SW 1271 (cell line): Measurements from ENCODE around the gene H6PD.

Source experiments
- DNase-seq, 2 experiments: peaks; one replicate each; lab custom pipeline; 2025; lab: John Stamatoyannopoulos, UW

The H6PD gene

GRCh38 chr1:9299571-9300541 lies 65.3 kb downstream of the H6PD start:
- peak in 1 of 2 experiments; percentile 23 for DNase-seq

GRCh38 chr1:9300573-9300972 lies 66.0 kb downstream of the H6PD start:
- no peak for DNase-seq

- peak; percentile 48 to 86 for DNase-seq
These were observed 68.4 kb downstream of the H6PD start for GRCh38 chr1:9302745-9303524.

GRCh38 chr1:9303916-9304315 lies 69.3 kb downstream of the H6PD start:
- DNase-seq, result no peak

- no peak for DNase-seq
These were observed 70.6 kb downstream of the H6PD start for GRCh38 chr1:9305216-9305615.

- DNase-seq, result no peak
These were observed 71.4 kb downstream of the H6PD start for GRCh38 chr1:9306006-9306405.

GRCh38 chr1:9307303-9307702 lies 72.7 kb downstream of the H6PD start:
- DNase-seq, result no peak

- DNase-seq, result no peak
These were observed 73.7 kb downstream of the H6PD start for GRCh38 chr1:9308236-9308785.

GRCh38 chr1:9309080-9309479 lies 74.5 kb downstream of the H6PD start:
- DNase-seq, result no peak

- DNase-seq, result no peak
These were observed 75.4 kb downstream of the H6PD start for GRCh38 chr1:9309991-9310390.

- no peak for DNase-seq
These were observed 76.5 kb downstream of the H6PD start for GRCh38 chr1:9311029-9311428.

GRCh38 chr1:9311479-9311878 lies 76.9 kb downstream of the H6PD start:
- no peak for DNase-seq

GRCh38 chr1:9312168-9312720 lies 77.7 kb downstream of the H6PD start:
- no peak for DNase-seq

GRCh38 chr1:9313576-9313975 lies 79.0 kb downstream of the H6PD start:
- DNase-seq, result no peak

- DNase-seq, result no peak
These were observed 79.5 kb downstream of the H6PD start for GRCh38 chr1:9314111-9314510.

- no peak for DNase-seq
These were observed 80.3 kb downstream of the H6PD start for GRCh38 chr1:9314711-9315379.

GRCh38 chr1:9315411-9316079 lies 81.0 kb downstream of the H6PD start:
- no peak for DNase-seq

GRCh38 chr1:9316080-9316444 lies 81.5 kb downstream of the H6PD start:
- no peak for DNase-seq

- DNase-seq, result no peak
These were observed 81.9 kb downstream of the H6PD start for GRCh38 chr1:9316512-9316911.

- DNase-seq, result no peak
These were observed 82.5 kb downstream of the H6PD start for GRCh38 chr1:9317072-9317471.
